Ovary (tissue), 9 donors: ENCODE results near the gene GRSF1. TPM values are rescaled to one million over a fixed set of nuclear protein-coding genes. Genes with fewer than 3 reads are reported as not detected.

ENCODE experiments used
- DNase-seq, 5 donors: peaks; one replicate each; pipeline ENCODE4 v3.0.0-alpha.2; 2019 to 2020
- H3K27ac ChIP-seq, 2 donors: fragments of 200-600 bp; one replicate each; pipeline versions ENCODE4 v1.5.1 to v1.8.0; 2019 to 2022
- H3K27me3 ChIP-seq: fragments of 200-600 bp; one replicate; pipeline ENCODE4 v1.8.0; 2022
- H3K36me3 ChIP-seq: fragments of 200-600 bp; sonication (generic); one replicate; pipeline ENCODE4 v1.5.1; 2019
- H3K4me1 ChIP-seq: one replicate; pipeline ENCODE4 v1.8.1; 2013; ENCODE audit warnings: mild to moderate bottlenecking, moderate library complexity; ENCODE audit not compliant: insufficient read depth
- H3K4me3 ChIP-seq: fragments of 200-600 bp; sonication (generic); one replicate; pipeline ENCODE4 v1.5.1; 2017
- H3K9me3 ChIP-seq, 2 donors: fragments of 200-600 bp in 1 of 2; sonication (generic) in 1 of 2; one replicate each; pipeline versions ENCODE4 v1.5.1 to v1.8.1; 2013 to 2019; ENCODE audit warnings: mild to moderate bottlenecking in 1 of 2, moderate library complexity in 1 of 2
- CTCF ChIP-seq, 3 donors: fragments of 450-650 bp in 2 of 3; fragments of 200-600 bp in 1 of 3; IDR thresholded peaks; one replicate each; pipeline versions ENCODE4 v1.5.1 to v1.8.0; 2016 to 2022; ENCODE audit warnings: antibody characterized with exemption in 3 of 3, mild to moderate bottlenecking in 1 of 3
- EP300 ChIP-seq: sonication (generic); formaldehyde crosslinking; IDR thresholded peaks from one replicate; pipeline ENCODE4 v1.6.1; 2017; ENCODE audit warnings: antibody characterized with exemption
- POLR2A ChIP-seq: fragments of 450-650 bp; IDR thresholded peaks from one replicate; pipeline ENCODE4 v1.6.1; 2017; ENCODE audit warnings: antibody characterized with exemption, mild to moderate bottlenecking, moderate library complexity
- WGBS, 3 donors: extraction: QIAGEN DNeasy Blood & Tissue Kit in 1 of 3; methylation state at CpG; one replicate each; pipeline versions ENCODE4 v1.1.5 to v1.1.7; 2013 to 2017; 5-methylcytosine and 5-hydroxymethylcytosine counted together
- intact Hi-C, 4 donors: fragments of 100-400 bp; cut with DNase I; formaldehyde crosslinking; loops; one replicate each; pipeline versions ENCODE4 v1.11.0 to v1.15.1; 2022 to 2023
- polyA plus RNA-seq, 2 donors: library from polyadenylated mRNA; stranded (reverse); fragments of 200-250 nt in 1 of 2; fragments of 350-450 nt in 1 of 2; fragmentation: Illumina TruSeq in 1 of 2; extraction: RNeasy Lipid Tissue Mini Kit (QIAGEN cat#74804) in 1 of 2; gene quantifications; one replicate each; pipeline ENCODE4 v1.2.3, GENCODE V29; 2013 to 2014
- total RNA-seq, 7 donors: library from RNA; depleted of rRNA in 2 of 7; stranded (reverse); fragments of >200 nt in 2 of 7; fragmentation: NEBNext Ultra II Directional in 3 of 7; extraction: Animal tissue kit (Norgen Biotek cat#: 25700) in 3 of 7; gene quantifications; one replicate each; pipeline versions ENCODE4 v1.1.0 to v1.2.4, GENCODE V29; 2016 to 2023
- donor health status: DM: no; HTN: no; CAD: no; lungs with moderate emphysema.
- donor health status: DM: no; HTN: no; CAD: no.
- donor health status: Bipolar disorder and iron deficiency.
- donor health status: DM: yes; HTN: yes; CAD: no.
- donor health status: DM: no; HTN: no; CAD: no.
- donor health status: DM: yes; HTN: yes; CAD: no.

The GRSF1 gene
- total and polyA plus RNA-seq, 9 donors = 28.4 to 78.7 (median 44.3) TPM

GRCh38 chr4:70859066-70859465, 19.4 kb upstream of the GRSF1 start:
- H3K27me3 ChIP-seq = no peaks in the 10 kb centered on the region
- no peak overlapping the region for H3K27ac ChIP-seq
- no peak for DNase-seq
- no peaks in the 10 kb centered on the region for H3K4me1 ChIP-seq
- H3K4me3 ChIP-seq = no peak overlapping the region
- TF ChIP-seq CTCF (IDR thresholded peaks at IDR 0.05) (no peak), POLR2A (no peak), EP300 (no peak)
- intact Hi-C loops = loop anchor here in 1 of 4 donors (5.0 kb wide), 1 partner anchor 1747 kb away; no protein-coding TSS in a partner anchor
- WGBS, 3 donors = 82 to 92% (median 84%) methylated on average over 1 of the region's 1 CpG
- H3K9me3 ChIP-seq = no peaks in the 10 kb centered on the region
- H3K36me3 ChIP-seq = no peaks in the 10 kb centered on the region

GRCh38 chr4:70858454-70858853, 18.8 kb upstream of the GRSF1 start:
- H3K27me3 ChIP-seq = no peaks in the 10 kb centered on the region
- WGBS, 3 donors = 79 to 84% (median 82%) methylated on average over 4 of the region's 4 CpGs
- H3K4me1 ChIP-seq = no peaks in the 10 kb centered on the region
- intact Hi-C loops = loop anchor here in 1 of 4 donors (5.0 kb wide), 1 partner anchor 1746 kb away; no protein-coding TSS in a partner anchor
- TF ChIP-seq CTCF (IDR thresholded peaks at IDR 0.05) (no peak), POLR2A (no peak), EP300 (no peak)
- no peak for DNase-seq
- no peaks in the 10 kb centered on the region for H3K9me3 ChIP-seq
- no peak overlapping the region for H3K4me3 ChIP-seq
- H3K27ac ChIP-seq = no peak overlapping the region
- no peaks in the 10 kb centered on the region for H3K36me3 ChIP-seq

- intact Hi-C loops = loop anchor here in 1 of 4 donors (5.0 kb wide), 1 partner anchor 1743 kb away; no protein-coding TSS in a partner anchor
- DNase-seq = no peak
- H3K36me3 ChIP-seq = no peaks in the 10 kb centered on the region
- H3K9me3 ChIP-seq = no peaks in the 10 kb centered on the region
- H3K27me3 ChIP-seq = no peaks in the 10 kb centered on the region
- 89 to 95% (median 93%) methylated on average over 2 of the region's 2 CpGs for whole genome bisulfite sequencing, 3 donors
- H3K4me3 ChIP-seq = no peak overlapping the region
- TF ChIP-seq POLR2A (no peak), CTCF (IDR thresholded peaks at IDR 0.05) (no peak)
- no peaks in the 10 kb centered on the region for H3K4me1 ChIP-seq
- no peak overlapping the region for H3K27ac ChIP-seq
These were observed 15.8 kb upstream of the GRSF1 start for GRCh38 chr4:70855464-70855863.

GRCh38 chr4:70849291-70849690, 9.6 kb upstream of the GRSF1 start:
- intact Hi-C loops = no loop called here
- no peaks in the 10 kb centered on the region for H3K4me1 ChIP-seq
- TF ChIP-seq POLR2A = no peak
- TF ChIP-seq EP300 = no peak
- TF ChIP-seq CTCF (IDR thresholded peaks at IDR 0.05) = no peak
- H3K36me3 ChIP-seq = no peaks in the 10 kb centered on the region
- H3K4me3 ChIP-seq = no peak overlapping the region
- DNase-seq = no peak
- no peaks in the 10 kb centered on the region for H3K27me3 ChIP-seq
- H3K9me3 ChIP-seq = peaks cover 0 to under 1% of the 10 kb centered on the region in 2 donors
- WGBS, 3 donors = 88 to 93% (median 88%) methylated on average over 5 of the region's 5 CpGs
- H3K27ac ChIP-seq = no peak overlapping the region
